ENCODE data around the gene CAMTA1. TPM values are rescaled to one million over a fixed set of nuclear protein-coding genes. Genes with fewer than 3 reads are reported as not detected.

CAMTA1 gene
- polyA plus RNA-seq, 1 donor from 2014 or later = 162 TPM

GRCh38 chr1:7015022-7015421, 229.8 kb downstream of the CAMTA1 start:
- Histone ChIP-seq H3K4me2 (ENCODE audit: low read length) (no peak overlapping the region), H3K27me3 (ENCODE audit: insufficient read depth, low read depth, low read length) (no peaks in the 10 kb centered on the region), H3K27ac (ENCODE audit: low read length) (no peak overlapping the region), H3K9ac (ENCODE audit: low read length) (no peak overlapping the region), H3K36me3 (ENCODE audit: insufficient read depth, low read length) (no peaks in the 10 kb centered on the region), H3K9me3 (ENCODE audit: low read length) (no peaks in the 10 kb centered on the region), H3K4me3 (ENCODE audit: low read length) (no peak overlapping the region), H3F3A (ENCODE audit: insufficient read depth, low read length, poor library complexity, severe bottlenecking) (no peaks in the 10 kb centered on the region), H3K79me2 (replicated peaks; ENCODE audit: insufficient read depth, low read length) (no peaks in the 10 kb centered on the region), H4K20me1 (ENCODE audit: insufficient read depth) (no peaks in the 10 kb centered on the region), H3K9me2 (ENCODE audit: insufficient read depth, low read length) (no peaks in the 10 kb centered on the region), H2AFZ (ENCODE audit: low read depth, low read length) (no peak overlapping the region)
- TF ChIP-seq RAD21 (conservative IDR thresholded peaks at IDR 0.05) (no peak), EP300 (conservative IDR thresholded peaks at IDR 0.05; ENCODE audit: poor library complexity, severe bottlenecking) (no peak), SMC3 (conservative IDR thresholded peaks at IDR 0.05; ENCODE audit: poor library complexity) (no peak), MXI1 (conservative IDR thresholded peaks at IDR 0.05; ENCODE audit: poor library complexity, severe bottlenecking) (no peak), CTCF (IDR thresholded peaks at IDR 0.05; ENCODE audit: poor library complexity, severe bottlenecking) (no peak), EZH2 (IDR thresholded peaks at IDR 0.05; ENCODE audit: borderline replicate concordance, insufficient read depth, low read length, poor library complexity, severe bottlenecking) (no peak), TAF1 (IDR thresholded peaks at IDR 0.05; ENCODE audit: low read depth) (no peak), REST (IDR thresholded peaks at IDR 0.05; ENCODE audit: borderline replicate concordance) (no peak), POLR2AphosphoS5 (IDR thresholded peaks at IDR 0.05) (no peak)

GRCh38 chr1:7018351-7018750, 233.1 kb downstream of the CAMTA1 start:
- Histone ChIP-seq H3K9me2 (ENCODE audit: insufficient read depth, low read length) (no peaks in the 10 kb centered on the region), H3K4me3 (ENCODE audit: low read length) (no peak overlapping the region), H3K27me3 (ENCODE audit: insufficient read depth, low read depth, low read length) (no peaks in the 10 kb centered on the region), H3K27ac (ENCODE audit: low read length) (no peak overlapping the region), H2AFZ (ENCODE audit: low read depth, low read length) (no peak overlapping the region), H3F3A (ENCODE audit: insufficient read depth, low read length, poor library complexity, severe bottlenecking) (no peaks in the 10 kb centered on the region), H3K79me2 (replicated peaks; ENCODE audit: insufficient read depth, low read length) (no peaks in the 10 kb centered on the region), H3K9ac (ENCODE audit: low read length) (no peak overlapping the region), H3K36me3 (ENCODE audit: insufficient read depth, low read length) (no peaks in the 10 kb centered on the region), H4K20me1 (ENCODE audit: insufficient read depth) (no peaks in the 10 kb centered on the region), H3K9me3 (ENCODE audit: low read length) (no peaks in the 10 kb centered on the region), H3K4me2 (ENCODE audit: low read length) (no peak overlapping the region)
- TF ChIP-seq EP300 (conservative IDR thresholded peaks at IDR 0.05; ENCODE audit: poor library complexity, severe bottlenecking) (no peak), REST (IDR thresholded peaks at IDR 0.05; ENCODE audit: borderline replicate concordance) (no peak), TAF1 (IDR thresholded peaks at IDR 0.05; ENCODE audit: low read depth) (no peak), MXI1 (conservative IDR thresholded peaks at IDR 0.05; ENCODE audit: poor library complexity, severe bottlenecking) (no peak), SMC3 (conservative IDR thresholded peaks at IDR 0.05; ENCODE audit: poor library complexity) (no peak), POLR2AphosphoS5 (IDR thresholded peaks at IDR 0.05) (no peak), CTCF (IDR thresholded peaks at IDR 0.05; ENCODE audit: poor library complexity, severe bottlenecking) (no peak), EZH2 (IDR thresholded peaks at IDR 0.05; ENCODE audit: borderline replicate concordance, insufficient read depth, low read length, poor library complexity, severe bottlenecking) (no peak), RAD21 (conservative IDR thresholded peaks at IDR 0.05) (no peak)

Data from neural cell (in vitro differentiated cells).